Upper lobe of left lung (tissue), 6 donors: ENCODE data around the gene CCNI2. TPM values are rescaled to one million over a fixed set of nuclear protein-coding genes. Genes with fewer than 3 reads are reported as not detected.
A peak's percentile ranks its signal among the peaks of the same experiment; 100 is the strongest.

ENCODE experiments used
- ATAC-seq, 2 donors: fragments of 200-7000 bp; cut with Tn5 transposase; one replicate each; pipeline ENCODE4 v1.9.1; 2022; ENCODE audit warnings: mild to moderate bottlenecking in 2 of 2, moderate library complexity in 2 of 2; ENCODE audit not compliant: low FRiP score in 2 of 2
- DNase-seq, 2 donors: peaks; one replicate each; pipeline ENCODE4 v3.0.0-alpha.2; 2019 to 2020
- H3K27ac ChIP-seq, 4 donors: fragments of 200-600 bp; sonication (generic); one replicate each; pipeline ENCODE4 v1.5.1; 2016 to 2019
- H3K27me3 ChIP-seq, 4 donors: fragments of 200-600 bp; sonication (generic); one replicate each; pipeline ENCODE4 v1.5.1; 2017 to 2019
- H3K36me3 ChIP-seq, 4 donors: fragments of 200-600 bp; sonication (generic); one replicate each; pipeline ENCODE4 v1.5.1; 2016 to 2019
- H3K4me1 ChIP-seq, 4 donors: fragments of 200-600 bp; sonication (generic); one replicate each; pipeline ENCODE4 v1.5.1; 2018 to 2019
- H3K4me3 ChIP-seq, 4 donors: fragments of 200-600 bp; sonication (generic); one replicate each; pipeline ENCODE4 v1.5.1; 2017 to 2019; ENCODE audit warnings: mild to moderate bottlenecking in 2 of 4, moderate library complexity in 1 of 4
- H3K9me3 ChIP-seq, 4 donors: fragments of 200-600 bp; sonication (generic); one replicate each; pipeline ENCODE4 v1.5.1; 2018 to 2019
- CTCF ChIP-seq, 6 experiments: fragments of 450-650 bp in 4 of 6; fragments of 200-600 bp in 2 of 6; sonication (generic) in 2 of 6; IDR thresholded peaks; one replicate each; pipeline ENCODE4 v1.5.1; 2016 to 2019; ENCODE audit warnings: antibody characterized with exemption in 6 of 6
- EP300 ChIP-seq, 4 donors: sonication (generic); formaldehyde crosslinking; IDR thresholded peaks; one replicate each; pipeline ENCODE4 v1.5.1; 2017; ENCODE audit warnings: antibody characterized with exemption in 4 of 4, control low read depth in 2 of 4
- POLR2A ChIP-seq, 4 donors: fragments of 450-650 bp; IDR thresholded peaks; one replicate each; pipeline ENCODE4 v1.5.1; 2016 to 2017; ENCODE audit warnings: antibody characterized with exemption in 4 of 4, mild to moderate bottlenecking in 2 of 4
- POLR2AphosphoS5 ChIP-seq, 2 donors: sonication (generic); formaldehyde crosslinking; IDR thresholded peaks; one replicate each; pipeline ENCODE4 v1.5.1; 2017; ENCODE audit warnings: antibody characterized with exemption in 2 of 2
- WGBS, 2 donors: methylation state at CpG; one replicate each; pipeline ENCODE4 v1.1.5; 2017 to 2018; 5-methylcytosine and 5-hydroxymethylcytosine counted together
- total RNA-seq, 6 donors: library from RNA; depleted of rRNA in 4 of 6; stranded (reverse); fragments of >200 nt in 4 of 6; gene quantifications; one replicate each; pipeline versions ENCODE4 v1.1.0 to v1.2.1, GENCODE V29; 2016 to 2021
- donor health status: DM: no; HTN: no; CAD: no; lungs with moderate emphysema.
- donor health status: DM: no; HTN: yes; CAD: no; lungs with severe emphysema.

The CCNI2 gene
- total RNA-seq, 6 donors from 2014 or later = 0.26 to 0.84 (median 0.46) TPM; not detected in 1

- Histone ChIP-seq H3K4me1 (peaks cover 20 to 29% (median 21%) of the 10 kb centered on the region in 4 donors), H3K9me3 (no peaks in the 10 kb centered on the region), H3K27me3 (no peaks in the 10 kb centered on the region), H3K4me3 (no peak overlapping the region), H3K36me3 (no peaks in the 10 kb centered on the region), H3K27ac (no peak overlapping the region)
- no peak for DNase-seq
- 95 to 99% methylated on average over 3 of the region's 3 CpGs for WGBS, 2 donors
- no peak for ATAC-seq
- TF ChIP-seq CTCF (IDR thresholded peaks at IDR 0.05) (no peak), POLR2AphosphoS5 (IDR thresholded peaks at IDR 0.05) (no peak), POLR2A (IDR thresholded peaks at IDR 0.05) (no peak), EP300 (IDR thresholded peaks at IDR 0.05) (no peak)
These were observed 32.7 kb downstream of the CCNI2 start for GRCh38 chr5:132779961-132780360.

- Histone ChIP-seq H3K4me3 (no peak overlapping the region), H3K36me3 (no peaks in the 10 kb centered on the region), H3K4me1 (peaks cover 14 to 23% (median 15%) of the 10 kb centered on the region in 4 donors), H3K27ac (no peak overlapping the region), H3K27me3 (no peaks in the 10 kb centered on the region), H3K9me3 (no peaks in the 10 kb centered on the region)
- ATAC-seq (no peak), DNase-seq (no peak)
- TF ChIP-seq POLR2AphosphoS5 (IDR thresholded peaks at IDR 0.05) (no peak), CTCF (IDR thresholded peaks at IDR 0.05) (no peak)
- WGBS, 2 donors = 84 to 89% methylated on average over 1 of the region's 1 CpG
These were observed 33.4 kb downstream of the CCNI2 start for GRCh38 chr5:132780577-132780976.

- no peak for DNase-seq
These were observed 33.8 kb downstream of the CCNI2 start for GRCh38 chr5:132781029-132781428.

GRCh38 chr5:132782101-132782500 lies 34.9 kb downstream of the CCNI2 start:
- TF ChIP-seq POLR2A (IDR thresholded peaks at IDR 0.05) (no peak), EP300 (IDR thresholded peaks at IDR 0.05) (no peak), CTCF (IDR thresholded peaks at IDR 0.05) (no peak), POLR2AphosphoS5 (IDR thresholded peaks at IDR 0.05) (no peak)
- Histone ChIP-seq H3K4me1 (peaks cover 5 to 11% (median 7%) of the 10 kb centered on the region in 4 donors), H3K4me3 (no peak overlapping the region), H3K36me3 (no peaks in the 10 kb centered on the region), H3K9me3 (no peaks in the 10 kb centered on the region), H3K27me3 (no peaks in the 10 kb centered on the region), H3K27ac (no peak overlapping the region)
- DNase-seq (no peak), ATAC-seq (peak in 1 of 2 donors; percentile 38)
- 30 to 64% methylated on average over 2 to 4 of the region's 4 CpGs for WGBS, 2 donors

More at GRCh38 chr5:132781029-132781428, 33.8 kb downstream of the CCNI2 start:
- H3K9me3 ChIP-seq = no peaks in the 10 kb centered on the region
- peaks cover 10 to 19% (median 12%) of the 10 kb centered on the region in 4 donors for H3K4me1 ChIP-seq
- ATAC-seq = no peak
- TF ChIP-seq POLR2A (IDR thresholded peaks at IDR 0.05) (no peak), EP300 (IDR thresholded peaks at IDR 0.05) (no peak), CTCF (IDR thresholded peaks at IDR 0.05) (no peak), POLR2AphosphoS5 (IDR thresholded peaks at IDR 0.05) (no peak)
- WGBS, 2 donors = 87 to 91% methylated on average over 4 of the region's 4 CpGs
- no peaks in the 10 kb centered on the region for H3K27me3 ChIP-seq
- no peaks in the 10 kb centered on the region for H3K36me3 ChIP-seq
- no peak overlapping the region for H3K27ac ChIP-seq
- no peak overlapping the region for H3K4me3 ChIP-seq

GRCh38 chr5:132785365-132785764 lies 38.1 kb downstream of the CCNI2 start:
- no peaks in the 10 kb centered on the region for H3K4me1 ChIP-seq
- no peaks in the 10 kb centered on the region for H3K9me3 ChIP-seq
- DNase-seq = no peak
- no peaks in the 10 kb centered on the region for H3K27me3 ChIP-seq
- H3K36me3 ChIP-seq = no peaks in the 10 kb centered on the region
- H3K27ac ChIP-seq = no peak overlapping the region
- WGBS, 2 donors = 75 to 81% methylated on average over 5 of the region's 5 CpGs
- TF ChIP-seq POLR2AphosphoS5 (IDR thresholded peaks at IDR 0.05) (no peak), EP300 (IDR thresholded peaks at IDR 0.05) (no peak), CTCF (IDR thresholded peaks at IDR 0.05) (no peak), POLR2A (IDR thresholded peaks at IDR 0.05) (no peak)
- no peak for ATAC-seq
- no peak overlapping the region for H3K4me3 ChIP-seq
